ENCODE data around the gene TFF3.

DNA sequence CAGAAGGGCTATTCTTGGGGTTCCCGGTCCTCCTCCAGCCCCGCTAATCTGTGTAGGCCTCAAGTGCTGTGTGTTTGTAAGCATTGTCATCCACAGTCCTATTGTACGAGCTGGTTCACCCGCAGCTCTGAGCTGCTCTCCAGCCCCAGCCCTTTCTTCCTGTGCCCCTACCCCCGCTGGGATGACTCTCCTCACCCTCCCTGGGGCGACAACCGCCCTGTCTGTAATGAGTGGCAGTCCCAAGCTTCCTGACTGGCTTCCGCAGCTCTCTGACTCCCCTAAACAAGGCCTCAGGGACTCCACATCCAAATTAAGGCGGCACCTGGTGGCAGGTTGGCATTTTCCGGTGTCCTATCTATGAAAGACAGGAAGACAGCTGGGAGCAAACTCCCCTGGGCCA, 45.8 kb downstream of the TFF3 start:
- TF ChIP-seq ZNF274 (IDR thresholded peaks at IDR 0.05; ENCODE audit: low read depth, low read length), result no peak
- no peak for TF ChIP-seq SUZ12 (IDR thresholded peaks at IDR 0.05; ENCODE audit: extremely low read depth, insufficient read depth, insufficient read length)

Data from NT2/D1 (cell line).